Bronchial epithelial cell (primary cell): Measurements from ENCODE around the gene ACOX2. TPM values are rescaled to one million over a fixed set of nuclear protein-coding genes. Genes with fewer than 3 reads are reported as not detected.

Experiments
- DNase-seq: peaks from one replicate; pipeline ENCODE4 v3.0.0-alpha.2; 2010; ENCODE audit warnings: low read depth
- FAIRE-seq: peaks from 2 replicates; lab custom pipeline; 2011; peaks lifted over from hg19 to GRCh38; lab: Jason Lieb, UNC
- H3K27me3 ChIP-seq: 2 replicates; pipeline ENCODE4 v1.5.1; 2011; ENCODE audit warnings: low read length; ENCODE audit not compliant: control insufficient read depth, insufficient read depth
- H3K36me3 ChIP-seq: 2 replicates; pipeline ENCODE4 v1.5.1; 2011; ENCODE audit warnings: low read length; ENCODE audit not compliant: control insufficient read depth, insufficient read depth
- H3K4me3 ChIP-seq: 2 replicates; pipeline ENCODE4 v1.5.1; 2011; ENCODE audit warnings: mild to moderate bottlenecking, low read depth, low read length, control low read depth
- CTCF ChIP-seq: IDR thresholded peaks from 2 replicates; pipeline ENCODE4 v1.5.1; 2011; ENCODE audit warnings: mild to moderate bottlenecking, moderate library complexity, low read length, control low read depth, inconsistent platforms; ENCODE audit not compliant: insufficient read depth, severe bottlenecking
- total RNA-seq: library from RNA; depleted of rRNA; stranded (reverse); fragments of >200 nt; gene quantifications from 2 replicates; pipeline ENCODE4 v1.2.1, GENCODE V29; 2014

ACOX2 gene
- total RNA-seq, 1 donor from 2014 or later = 0.26 TPM

GRCh38 chr3:58565621-58566397, 28.8 kb upstream of the ACOX2 start:
- no peak for DNase-seq
- Histone ChIP-seq H3K4me3 (no peak overlapping the region), H3K27me3 (no peaks in the 10 kb centered on the region), H3K36me3 (no peaks in the 10 kb centered on the region)
- FAIRE-seq = no peak
- TF ChIP-seq CTCF = no peak

GRCh38 chr3:58564456-58565160, 27.6 kb upstream of the ACOX2 start:
- H3K27me3 ChIP-seq = no peaks in the 10 kb centered on the region
- TF ChIP-seq CTCF = no peak
- H3K36me3 ChIP-seq = no peaks in the 10 kb centered on the region
- DNase-seq (peak; percentile 73), FAIRE-seq (no peak)
- H3K4me3 ChIP-seq = no peak overlapping the region

DNA sequence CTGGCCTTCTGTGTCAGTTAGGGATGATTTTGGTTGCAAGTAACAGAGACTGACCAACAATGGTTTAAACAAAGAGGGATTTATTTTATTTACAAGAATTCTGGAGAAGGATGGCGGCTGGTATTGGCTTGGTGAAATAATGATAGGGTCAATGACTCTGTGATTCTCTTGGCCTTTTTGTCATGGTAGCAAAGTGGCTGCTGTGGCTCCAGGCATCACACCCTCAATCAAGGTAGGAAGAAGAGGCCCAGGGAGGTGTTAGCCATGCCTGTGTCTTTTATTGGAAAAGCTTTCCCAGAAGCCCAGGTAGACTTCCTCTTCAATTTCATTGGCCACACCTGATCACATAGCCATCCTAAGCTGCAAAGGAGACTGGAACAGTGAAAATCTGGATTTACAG, 27.1 kb upstream of the ACOX2 start:
- FAIRE-seq (no peak), DNase-seq (no peak)
- Histone ChIP-seq H3K36me3 (no peaks in the 10 kb centered on the region), H3K4me3 (no peak overlapping the region), H3K27me3 (no peaks in the 10 kb centered on the region)
- no peak for TF ChIP-seq CTCF

DNA sequence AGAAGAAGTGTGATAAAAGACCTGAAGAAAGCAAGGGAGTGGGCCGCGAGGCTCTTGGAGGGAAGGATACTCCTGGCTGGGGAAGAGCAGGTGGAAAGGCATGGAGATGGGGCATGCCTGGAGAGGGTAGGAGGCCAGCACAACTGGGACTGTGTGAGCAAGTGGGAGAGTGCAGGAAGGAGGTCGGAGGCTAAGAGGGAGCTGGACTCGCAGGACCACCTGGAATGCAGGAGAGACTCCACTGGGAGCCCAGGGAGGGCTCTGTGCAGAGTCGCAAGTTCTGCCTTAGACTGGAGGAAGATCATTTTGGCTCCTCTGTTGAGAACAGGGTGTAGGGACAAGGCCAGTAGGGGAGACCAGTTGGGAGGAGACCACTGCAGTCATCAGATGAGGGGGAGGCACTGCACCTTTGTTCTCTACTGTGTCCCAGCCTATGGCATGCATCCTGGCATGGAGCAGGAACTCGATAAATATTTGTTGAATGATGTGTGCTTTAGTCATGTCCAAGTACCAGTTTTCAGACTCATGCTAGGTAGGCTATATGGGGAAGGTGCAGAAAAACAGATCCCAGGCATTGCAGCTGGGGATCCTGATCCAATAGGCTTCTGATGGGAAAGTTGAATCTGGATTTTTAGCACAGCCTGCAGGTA, 26.5 kb upstream of the ACOX2 start:
- no peak for TF ChIP-seq CTCF
- peak; percentile 50 for FAIRE-seq
- no peaks in the 10 kb centered on the region for H3K27me3 ChIP-seq
- no peak overlapping the region for H3K4me3 ChIP-seq
- H3K36me3 ChIP-seq = no peaks in the 10 kb centered on the region
- peak; percentile 86 for DNase-seq

- FAIRE-seq = no peak
These were observed 25.5 kb upstream of the ACOX2 start for GRCh38 chr3:58562498-58562897.

More at GRCh38 chr3:58562498-58562897, 25.5 kb upstream of the ACOX2 start:
- DNase-seq = no peak
- TF ChIP-seq CTCF = no peak
- H3K4me3 ChIP-seq = no peak overlapping the region
- H3K36me3 ChIP-seq = no peaks in the 10 kb centered on the region
- no peaks in the 10 kb centered on the region for H3K27me3 ChIP-seq
